Activated naive CD8-positive, alpha-beta T cell treated with anti-CD3 and anti-CD28 coated beads, Interleukin-2, amount 50 U/mL, for 16 hours (primary cell): ENCODE data around the gene AGAP1.

Source experiments
- DNase-seq: peaks from one replicate; pipeline ENCODE4 v3.0.0-alpha.2; 2020; ENCODE audit warnings: low read depth, low spot score

Gene AGAP1

DNA sequence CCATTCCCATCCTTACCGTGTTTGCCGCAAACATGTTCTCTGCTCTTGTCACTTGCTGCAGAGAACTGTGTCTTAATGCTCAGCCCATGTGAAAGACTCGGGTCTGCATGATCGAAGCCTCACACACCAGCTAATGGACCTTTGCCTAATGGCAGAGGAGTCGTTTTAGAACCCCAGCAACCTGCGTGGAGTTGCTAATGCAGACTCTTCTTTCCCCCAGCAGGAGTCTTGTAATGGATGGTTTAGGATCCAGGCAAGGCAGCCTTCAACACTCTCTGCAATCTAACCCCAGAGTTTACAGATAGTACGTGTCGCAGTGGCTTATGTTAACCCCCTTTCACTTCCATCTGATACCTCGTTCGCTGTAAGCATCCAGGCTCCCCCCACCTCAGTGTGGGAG is 316.4 kb downstream of the AGAP1 start:
- no peak for DNase-seq

DNA sequence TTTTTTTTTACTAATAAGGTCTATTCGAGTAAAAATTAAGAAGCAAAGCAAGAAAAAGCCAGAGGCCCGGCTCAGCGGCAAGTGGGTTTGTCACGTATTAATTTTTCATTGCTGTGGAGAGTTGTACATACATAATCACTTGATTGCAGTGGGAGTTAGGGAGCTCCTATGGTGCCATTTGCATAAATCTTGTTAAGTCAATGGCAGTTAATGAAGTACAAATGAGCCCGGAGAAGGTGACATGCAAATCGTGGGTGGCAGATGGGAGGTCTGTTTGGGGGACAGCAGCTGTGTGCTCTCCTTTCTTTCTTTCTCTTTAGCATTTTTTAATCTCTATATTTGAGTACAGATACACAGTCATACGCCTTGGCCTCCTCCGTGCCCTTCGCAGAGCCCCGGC is 317.0 kb downstream of the AGAP1 start:
- DNase-seq, result no peak

DNA sequence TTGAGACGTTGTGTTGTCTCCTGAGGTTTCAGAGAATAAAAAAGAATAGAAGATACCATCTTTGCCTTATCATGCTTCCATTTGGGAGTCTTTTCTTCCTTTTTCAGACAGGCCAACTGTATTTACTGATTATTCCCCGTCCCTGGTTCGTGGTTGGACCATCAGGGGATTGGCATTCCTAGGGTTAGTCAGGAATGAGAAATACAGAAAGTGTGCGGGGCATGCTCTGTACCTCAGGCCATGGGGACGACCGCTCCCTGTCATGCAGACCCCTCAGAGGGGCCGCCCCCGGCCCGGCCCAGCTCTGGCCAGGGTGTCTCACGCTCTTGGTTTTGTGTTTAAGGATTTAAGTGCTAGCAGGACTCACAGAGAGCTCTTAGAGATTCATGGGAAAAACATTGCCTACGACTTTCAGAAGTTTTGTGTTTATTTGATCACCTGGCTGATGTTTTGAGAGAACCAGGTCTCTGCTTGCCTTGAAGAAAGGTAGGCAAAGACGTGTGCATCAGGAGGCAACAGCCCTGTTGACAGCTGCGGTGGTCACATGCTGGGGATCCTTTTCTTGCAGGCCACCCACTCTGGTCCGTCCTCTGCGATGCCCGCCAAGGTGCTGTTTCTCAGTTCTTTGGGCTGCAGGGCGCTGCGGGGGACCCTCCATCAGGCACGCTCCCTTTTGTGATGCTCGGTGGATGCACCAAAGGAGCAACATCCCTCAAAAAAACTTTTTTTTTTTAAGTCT is 317.8 kb downstream of the AGAP1 start:
- no peak for DNase-seq

DNA sequence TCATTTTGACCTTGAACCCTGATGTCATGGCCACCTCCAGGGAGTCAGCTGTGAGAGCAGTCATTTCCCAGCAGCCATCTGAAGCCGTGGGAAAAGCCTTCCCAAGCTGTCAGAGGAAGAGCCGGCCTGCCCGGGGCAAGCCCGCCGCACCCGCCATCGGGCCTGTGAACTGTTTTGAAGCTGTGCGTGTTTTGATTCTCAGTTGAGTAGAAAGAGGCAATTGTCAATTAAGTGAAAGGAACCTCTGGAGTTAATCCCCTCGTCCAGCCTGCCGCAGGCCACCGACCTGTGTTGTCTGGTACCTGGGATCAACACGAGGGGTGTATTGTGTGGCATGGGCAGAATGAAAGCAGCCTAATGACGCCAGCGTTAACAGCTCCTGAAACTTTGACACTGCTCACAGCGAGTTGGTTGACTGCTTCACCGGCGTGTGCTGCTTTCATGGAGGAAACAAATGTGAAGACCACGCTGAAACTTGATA is 318.4 kb downstream of the AGAP1 start:
- no peak for DNase-seq

DNA sequence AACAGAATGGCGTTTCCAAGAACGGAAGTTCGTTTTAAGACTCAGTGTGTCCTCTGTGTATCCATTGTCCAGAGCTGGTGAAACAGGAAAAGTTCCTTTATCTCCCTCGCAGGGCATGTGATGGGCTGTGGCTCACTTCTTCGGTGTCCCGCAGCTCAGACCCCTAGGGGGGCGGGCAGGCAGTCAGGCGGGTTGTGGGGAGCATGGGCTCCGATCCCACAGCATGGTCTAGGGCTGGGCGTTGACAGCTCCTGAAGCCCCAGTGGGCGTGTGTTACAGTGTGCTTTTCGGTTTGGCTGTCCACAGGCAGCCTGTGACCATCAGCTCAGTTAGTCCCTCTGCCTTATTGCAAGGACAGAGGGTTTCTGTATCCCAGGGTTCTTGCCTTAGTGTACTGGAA is 319.6 kb downstream of the AGAP1 start:
- DNase-seq, result no peak

DNA sequence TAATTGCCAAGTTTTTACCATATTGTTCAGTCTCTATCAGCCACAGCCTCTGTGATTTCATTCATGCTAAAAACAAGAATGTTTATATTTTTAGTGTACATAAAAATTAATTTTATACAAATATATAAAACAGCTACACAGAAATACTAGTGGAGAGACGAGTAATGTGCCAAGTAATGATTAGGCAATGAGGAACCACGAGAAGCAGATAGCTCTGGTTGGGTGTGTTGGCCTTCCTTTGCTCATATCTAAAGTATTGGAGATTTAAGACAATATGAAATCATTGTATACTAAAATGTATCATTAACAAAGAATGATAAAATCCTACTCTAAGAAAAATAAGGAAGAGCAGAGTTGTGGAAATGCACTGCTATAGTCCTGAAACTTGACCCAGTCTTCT is 326.7 kb downstream of the AGAP1 start:
- no peak for DNase-seq

DNA sequence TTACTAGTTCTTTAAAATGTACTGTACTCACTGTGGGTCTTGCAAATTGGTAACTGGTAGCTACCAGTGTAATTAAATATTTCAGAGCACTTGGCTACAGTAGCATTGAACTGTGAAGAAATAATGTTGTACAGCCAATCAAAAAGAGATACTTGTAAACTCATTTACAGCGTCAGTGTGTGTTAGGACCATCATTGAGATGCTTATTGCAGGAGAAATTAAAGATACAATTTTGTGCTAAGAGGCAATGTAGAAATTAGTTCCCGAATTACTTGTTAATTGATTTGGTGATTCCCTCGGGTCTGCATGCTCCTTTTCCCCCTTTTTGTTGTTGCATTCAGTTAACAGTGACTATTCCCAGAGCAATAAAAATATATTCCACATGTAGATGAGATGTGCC is 330.5 kb downstream of the AGAP1 start:
- DNase-seq, result no peak

DNA sequence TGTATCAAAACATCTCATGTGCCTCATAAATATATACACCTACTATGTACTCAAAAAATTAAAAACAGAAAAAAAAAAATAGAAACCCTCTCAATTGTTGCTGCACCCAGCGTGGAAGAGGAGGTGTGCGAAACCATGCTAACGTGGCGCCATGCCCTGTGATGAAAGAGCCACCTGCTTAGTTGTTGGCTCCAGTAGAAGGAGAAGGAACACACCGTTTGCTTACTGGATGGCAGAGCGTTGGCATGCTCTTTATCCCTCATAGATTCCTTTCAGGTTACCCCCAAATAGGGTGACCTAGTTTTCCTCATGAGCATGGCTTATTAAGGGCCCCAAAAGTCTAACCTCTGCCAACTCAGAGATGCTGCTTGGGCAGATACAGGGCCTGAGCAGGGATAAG is 332.1 kb downstream of the AGAP1 start:
- DNase-seq, result no peak

DNA sequence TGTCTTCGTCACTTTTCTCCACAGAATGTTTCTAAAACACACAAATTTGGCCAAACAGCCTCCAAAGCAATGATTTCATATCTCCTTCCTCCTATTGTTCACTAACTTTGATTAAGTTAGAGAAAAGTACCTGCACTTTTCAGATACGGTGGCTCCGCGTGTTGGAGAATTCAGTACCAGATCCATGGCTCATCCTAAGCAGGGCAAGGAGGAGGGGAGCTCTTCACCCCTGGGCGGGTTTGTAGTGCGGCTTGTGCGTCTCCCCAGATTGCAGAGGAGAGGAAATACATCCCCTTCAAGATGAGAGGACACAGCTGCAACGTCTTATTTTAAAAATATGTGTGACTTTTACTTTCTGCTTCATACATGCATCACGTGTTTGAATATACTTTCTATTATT is 333.0 kb downstream of the AGAP1 start:
- no peak for DNase-seq

DNA sequence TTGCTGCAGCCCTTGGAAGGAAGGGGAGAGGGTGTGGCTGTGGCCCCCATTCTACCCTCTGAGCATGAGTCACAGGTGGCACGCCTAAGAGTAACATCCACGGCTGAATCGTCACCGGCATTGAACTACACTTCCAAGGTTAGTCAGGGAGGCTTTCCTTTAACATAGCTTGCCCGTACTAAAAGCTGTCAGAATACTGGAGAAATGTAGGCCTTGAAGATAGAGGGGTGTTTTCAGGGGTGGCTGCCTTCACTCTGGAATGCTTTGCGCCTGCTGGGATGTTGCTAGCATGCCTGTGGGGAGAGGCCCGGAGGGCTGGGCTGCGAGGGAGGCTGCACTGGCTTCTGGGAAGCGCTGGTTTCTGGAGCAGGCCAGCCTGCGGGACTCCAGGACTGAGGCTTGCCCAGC is 333.7 kb downstream of the AGAP1 start:
- no peak for DNase-seq

DNA sequence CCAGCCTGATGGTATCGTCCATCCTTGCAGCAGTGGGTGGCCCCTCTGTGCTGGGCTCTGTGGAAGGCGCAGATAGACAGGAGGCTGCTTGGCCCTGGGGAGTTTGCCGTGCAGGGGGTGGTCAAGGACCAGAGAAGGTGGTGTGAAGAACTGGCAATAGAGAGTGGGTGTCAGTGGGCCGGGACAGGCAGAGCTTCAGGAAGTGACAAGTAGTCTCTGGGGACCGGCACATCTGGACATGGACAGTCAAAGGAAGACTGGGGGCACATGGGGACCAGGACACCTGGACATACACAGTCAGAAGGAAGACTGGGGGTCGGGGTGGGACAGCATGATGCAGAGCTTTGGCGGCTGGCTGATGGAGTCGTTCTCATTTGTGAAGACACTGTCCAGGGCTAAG is 335.9 kb downstream of the AGAP1 start:
- DNase-seq, result no peak

DNA sequence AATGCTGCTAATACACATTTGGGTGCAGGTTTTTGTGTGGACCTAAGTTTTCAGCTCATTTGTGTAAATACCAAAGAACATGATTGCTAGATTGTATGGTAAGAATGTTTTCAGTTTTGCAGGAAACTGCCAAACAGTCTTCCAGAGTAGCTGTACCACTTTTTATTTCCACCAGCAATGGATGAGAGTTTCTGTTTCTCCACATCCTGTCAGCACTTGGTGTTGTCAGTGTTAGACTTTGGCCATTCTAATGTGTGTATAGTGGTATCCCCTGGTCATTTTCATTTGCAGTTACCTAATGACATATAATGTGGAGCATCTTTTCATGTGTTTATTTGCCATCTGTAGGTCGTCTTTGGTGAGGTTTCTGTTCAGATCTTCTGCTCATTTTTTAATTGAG is 337.9 kb downstream of the AGAP1 start:
- DNase-seq, result no peak

DNA sequence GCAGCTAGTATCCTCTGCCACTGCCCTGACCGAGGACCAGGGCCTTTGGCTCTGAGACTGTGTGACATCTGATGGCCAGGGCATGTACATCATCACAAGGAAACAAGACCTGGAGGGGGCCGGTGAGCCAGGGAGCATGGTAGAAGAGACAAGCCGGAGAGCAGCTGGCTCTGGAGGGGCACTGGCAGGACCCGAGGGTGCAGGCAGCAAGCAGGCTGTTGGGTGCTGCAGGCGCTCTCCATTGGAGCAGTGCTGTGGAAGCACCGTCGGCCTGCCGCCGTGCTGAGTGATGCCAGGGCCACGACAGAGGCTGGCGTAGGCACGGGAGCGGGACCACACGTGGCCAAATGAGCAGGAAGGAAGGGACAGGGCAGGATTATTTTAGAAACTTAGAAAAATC is 339.1 kb downstream of the AGAP1 start:
- no peak for DNase-seq

DNA sequence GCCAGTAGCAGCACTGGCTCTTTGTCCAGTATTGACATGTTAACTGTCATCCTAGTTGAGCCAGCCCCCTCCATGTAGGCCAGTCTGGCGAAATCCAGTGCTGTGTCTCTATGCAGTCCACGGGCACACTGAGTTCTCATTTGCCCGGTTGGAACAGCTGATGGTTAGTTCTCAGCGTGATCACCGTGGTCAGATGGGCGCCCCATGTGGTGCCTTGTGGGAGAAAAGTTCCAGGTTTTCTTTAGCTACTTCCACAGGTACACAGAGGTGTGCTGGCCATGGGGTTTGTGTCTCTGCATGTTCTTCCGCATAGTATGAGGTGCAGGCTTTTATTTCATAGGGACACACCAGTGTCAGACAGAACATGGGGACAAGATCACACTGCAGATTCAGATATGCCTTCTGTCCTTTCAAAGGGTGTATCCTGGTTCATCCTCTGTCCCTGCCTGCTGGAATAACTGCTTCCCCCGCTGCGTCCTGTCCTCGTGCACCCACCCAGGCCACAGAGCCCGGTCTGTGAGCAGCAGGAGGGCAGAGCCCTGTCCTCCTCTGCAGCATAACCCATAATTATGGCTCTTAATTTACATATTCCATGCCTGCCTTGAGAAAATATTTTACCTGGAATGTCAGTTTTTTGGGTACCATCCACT is 340.3 kb downstream of the AGAP1 start:
- no peak for DNase-seq

DNA sequence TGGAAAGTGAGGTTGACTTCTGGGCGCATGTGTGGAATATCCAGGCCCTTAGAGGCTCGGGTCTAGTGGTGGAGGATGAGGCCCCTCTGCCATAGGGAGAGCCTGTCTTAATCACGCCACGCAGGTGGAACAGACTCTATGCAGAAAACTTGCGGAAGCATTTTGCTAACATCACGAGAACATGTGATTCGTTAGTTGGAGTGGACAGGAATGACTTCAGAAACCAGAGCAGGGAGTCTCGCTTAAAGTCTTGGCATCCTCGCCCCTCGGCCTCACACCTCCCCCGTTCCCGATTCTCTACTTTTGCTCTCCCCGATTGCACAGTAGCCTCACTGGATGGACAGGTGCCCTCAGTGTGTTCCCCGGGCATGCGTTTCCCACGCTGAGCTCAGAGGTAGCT is 340.9 kb downstream of the AGAP1 start:
- no peak for DNase-seq

DNA sequence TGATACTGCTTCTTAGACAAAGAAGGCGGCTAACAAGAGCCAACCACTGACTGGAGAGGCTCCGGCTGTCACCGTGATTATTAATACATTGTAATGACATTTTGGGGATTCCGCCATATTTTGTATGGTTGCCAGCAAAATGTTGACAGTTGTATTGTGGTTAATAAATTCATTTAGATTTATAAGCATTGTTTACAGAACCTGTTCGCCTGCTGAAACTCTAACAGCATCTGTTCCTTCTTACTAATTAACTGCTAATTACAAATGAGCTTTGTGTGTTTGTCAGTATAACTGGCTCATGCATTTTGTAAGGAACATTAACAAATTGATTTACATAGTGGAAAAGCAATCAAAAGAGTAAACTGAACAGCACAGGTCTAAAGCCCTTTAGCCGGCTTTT is 342.0 kb downstream of the AGAP1 start:
- DNase-seq, result no peak

DNA sequence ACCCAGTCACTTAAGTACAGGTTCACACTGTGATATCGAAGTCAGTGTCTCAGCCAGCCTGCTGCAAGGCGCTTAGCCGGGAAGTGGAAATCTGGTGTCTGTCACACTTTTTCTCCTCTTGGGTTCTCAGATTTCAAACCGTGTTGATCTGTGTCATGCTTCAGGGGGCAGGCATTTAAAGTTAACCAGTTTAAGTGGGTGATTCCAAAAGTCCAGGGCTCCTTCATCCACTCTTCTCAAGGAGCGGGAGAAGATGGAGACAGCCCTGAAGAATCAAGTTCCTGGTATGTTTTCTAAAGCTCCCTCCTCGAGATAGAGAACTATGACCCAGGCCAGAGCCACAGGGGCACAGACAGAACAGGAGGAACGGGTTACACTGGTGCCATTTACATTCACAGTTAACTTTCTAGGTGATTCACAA is 342.7 kb downstream of the AGAP1 start:
- no peak for DNase-seq

DNA sequence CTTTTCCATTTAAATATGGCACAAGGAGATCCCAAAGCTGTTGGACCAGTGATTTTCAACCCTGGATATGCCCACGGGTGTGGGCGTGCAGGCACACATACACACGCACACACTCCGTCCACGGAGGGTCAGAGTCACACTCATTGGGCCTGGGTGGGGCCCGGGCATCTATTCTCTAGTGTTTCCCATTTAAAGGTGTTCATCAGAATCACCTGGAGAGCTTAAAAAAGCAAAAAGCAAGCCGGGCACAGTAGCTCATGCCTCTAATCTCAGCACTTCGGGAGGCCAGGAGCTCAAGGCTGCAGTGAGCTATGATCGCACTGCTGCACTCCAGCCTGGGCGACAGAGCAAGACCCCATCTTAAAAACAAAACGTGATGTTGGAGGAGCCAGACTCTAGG is 345.4 kb downstream of the AGAP1 start:
- DNase-seq, result no peak

DNA sequence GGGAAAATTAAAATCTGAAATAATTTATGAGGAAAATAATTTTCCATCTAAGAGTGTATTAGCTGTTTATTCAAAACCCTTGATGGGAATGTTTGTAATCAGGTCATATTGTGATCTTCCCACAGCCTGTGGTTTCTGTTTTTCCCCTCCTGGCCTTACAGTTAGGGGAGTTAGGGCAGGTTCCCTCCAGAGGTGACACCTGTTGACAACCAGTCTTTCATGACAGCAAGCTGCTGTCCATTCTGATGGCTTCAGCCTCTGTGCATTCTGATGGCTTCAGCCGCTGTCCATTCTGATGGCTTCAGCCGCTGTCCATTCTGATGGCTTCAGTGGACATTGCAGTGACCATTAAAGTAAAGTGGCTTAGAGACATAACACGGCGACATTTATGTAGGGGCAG is 346.1 kb downstream of the AGAP1 start:
- DNase-seq, result no peak

DNA sequence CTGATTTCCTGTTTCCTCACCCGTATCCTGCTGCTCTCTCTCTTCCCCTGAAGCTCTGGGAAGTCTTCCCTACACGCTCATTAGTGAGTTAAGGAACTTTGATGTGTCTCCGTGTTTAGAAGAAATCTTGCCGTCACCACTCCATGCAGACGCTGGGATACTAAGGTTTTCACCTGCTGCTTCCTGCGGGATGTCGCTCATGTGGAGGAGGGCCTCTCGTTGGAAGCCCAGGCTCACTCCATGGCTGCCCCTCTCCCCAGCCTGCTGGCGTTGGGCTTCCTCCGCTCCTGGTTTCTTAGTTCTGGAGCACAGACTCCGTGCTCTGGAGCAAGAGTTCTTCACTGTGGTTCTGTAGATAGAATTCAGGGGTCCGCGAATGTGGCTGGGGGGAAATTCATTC is 348.0 kb downstream of the AGAP1 start:
- no peak for DNase-seq

DNA sequence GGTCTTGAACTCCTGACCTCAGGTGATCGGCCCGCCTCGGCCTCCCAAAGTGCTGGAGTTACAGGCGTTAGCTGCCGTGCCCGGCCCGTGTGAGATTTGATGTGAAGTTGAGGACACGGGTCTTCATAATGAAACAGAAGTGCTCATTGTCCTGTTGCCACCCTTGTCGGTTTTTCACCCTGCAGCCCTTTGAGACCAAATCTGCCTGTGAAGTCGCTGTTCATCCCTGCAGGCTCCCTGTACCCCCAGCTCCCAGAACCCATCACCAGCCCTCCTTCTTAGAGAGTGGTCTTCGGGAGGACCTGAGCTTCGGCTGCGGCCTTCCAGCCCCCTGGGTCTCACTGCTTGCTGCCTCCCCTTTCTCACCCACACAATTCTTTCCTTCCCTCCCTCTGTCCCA is 349.1 kb downstream of the AGAP1 start:
- no peak for DNase-seq

DNA sequence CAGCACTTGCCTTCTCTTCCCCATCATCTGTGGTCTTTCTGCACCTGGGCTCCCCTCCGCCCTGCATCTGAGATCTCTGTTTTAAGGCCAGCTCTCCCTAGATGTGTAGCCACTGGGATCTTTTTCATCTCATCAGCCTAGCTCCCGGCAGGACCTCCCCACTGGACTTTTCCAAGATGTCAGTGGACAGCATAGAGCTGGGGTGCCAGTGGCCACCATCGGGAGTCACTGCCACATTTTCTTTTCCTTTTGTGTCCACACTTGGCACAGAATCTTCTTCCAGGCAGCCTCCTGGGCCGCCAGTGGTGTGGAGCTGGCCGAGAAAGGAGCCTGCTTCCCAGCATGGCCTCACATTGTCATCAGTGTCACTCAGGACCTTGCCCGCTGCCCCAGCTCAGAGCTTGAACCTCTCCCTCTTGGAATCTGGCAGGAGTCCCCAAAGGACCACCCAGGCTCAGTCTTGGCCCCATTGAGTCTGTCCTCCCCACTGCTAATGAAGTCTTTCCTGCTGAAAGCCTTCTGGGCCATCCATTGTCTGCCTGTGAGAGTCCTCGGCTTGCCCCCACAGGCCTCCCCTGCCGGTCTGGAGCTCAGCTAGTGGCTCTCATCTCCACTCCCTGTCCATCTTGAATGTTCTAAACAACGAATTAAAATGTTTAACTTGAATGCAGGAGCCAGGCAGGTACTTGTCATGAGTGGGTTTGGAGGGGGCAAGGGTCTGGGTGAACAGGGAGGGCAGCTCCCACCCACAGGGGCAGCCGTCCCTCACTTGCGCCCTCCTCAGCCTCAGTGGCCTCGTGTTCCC is 349.9 kb downstream of the AGAP1 start:
- DNase-seq, result no peak

DNA sequence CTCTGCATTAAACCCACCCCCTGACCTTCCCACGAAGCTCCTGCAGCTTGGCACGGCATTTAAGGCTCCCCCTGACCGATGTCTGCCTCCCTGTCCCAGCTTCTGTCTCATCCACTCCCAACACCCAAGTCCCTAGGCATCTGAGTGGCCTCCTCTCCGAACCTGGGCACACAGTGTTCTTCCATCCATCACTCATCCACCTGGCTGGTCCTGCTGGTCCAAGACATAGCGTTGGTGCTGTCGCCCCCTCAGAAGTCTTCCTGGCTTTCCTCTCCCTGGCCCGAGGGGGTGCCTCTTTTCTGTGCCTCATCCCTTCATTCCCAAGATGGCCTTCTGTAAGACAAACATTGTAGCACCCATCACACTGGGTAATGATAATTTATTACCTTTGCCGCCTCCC is 350.7 kb downstream of the AGAP1 start:
- no peak for DNase-seq
